SK-N-SH (cell line): Measurements from ENCODE around the gene USP15. TPM values are rescaled to one million over a fixed set of nuclear protein-coding genes. Genes with fewer than 3 reads are reported as not detected.

Experiments
- CTCF ChIA-PET: fragments of 300-600, 350-600 bp; formaldehyde crosslinking; extraction: SDS; loops from one replicate; lab custom pipeline; 2021; lab: Yijun Ruan, JAX
- POLR2A ChIA-PET: fragments of 350-600 bp; sonication (Branson Sonifier 250); formaldehyde crosslinking; extraction: SDS; loops from one replicate; lab custom pipeline; 2020; ENCODE audit warnings: antibody characterized with exemption, inconsistent platforms; lab: Yijun Ruan, JAX
- DNase-seq: peaks from one replicate; pipeline ENCODE4 v3.0.0; 2012
- H2AFZ ChIP-seq: fragments of 200-600 bp; sonication (generic); 2 replicates; pipeline ENCODE4 v1.8.1; 2016; ENCODE audit warnings: antibody characterized with exemption, mild to moderate bottlenecking, low read depth
- H3F3A ChIP-seq: fragments of 200-600 bp; sonication (generic); replicated peaks from 2 replicates; pipeline ENCODE3; 2016; ENCODE audit warnings: antibody characterized with exemption, mild to moderate bottlenecking; ENCODE audit not compliant: insufficient read depth
- H3K27ac ChIP-seq, 2 experiments: fragments of 200-500 bp in 1 of 2; fragments of 200-600 bp in 1 of 2; sonication (Bioruptor generic) in 1 of 2; sonication (generic), shearing (Covaris generic) in 1 of 2; 2 replicates each; pipeline versions ENCODE4 v1.5.1 to v1.6.1; 2014 to 2016; ENCODE audit warnings: low read depth in 2 of 2, inconsistent platforms in 1 of 2, low read length in 1 of 2, mild to moderate bottlenecking in 1 of 2, mixed read lengths in 1 of 2
- H3K27me3 ChIP-seq: fragments of 200-600 bp; sonication (generic), shearing (Covaris generic); 2 replicates; pipeline ENCODE4 v1.6.1; 2016; ENCODE audit warnings: mixed run types; ENCODE audit not compliant: insufficient read depth
- H3K36me3 ChIP-seq, 2 experiments: fragments of 200-500 bp in 1 of 2; fragments of 200-600 bp in 1 of 2; sonication (Bioruptor generic) in 1 of 2; sonication (generic) in 1 of 2; replicated peaks in 1 of 2; 2 replicates each; pipeline versions ENCODE3 to v1.5.1; 2014 to 2016; ENCODE audit warnings: low read length in 1 of 2, mild to moderate bottlenecking in 1 of 2; ENCODE audit not compliant: insufficient read depth in 2 of 2, control insufficient read depth in 1 of 2
- H3K4me1 ChIP-seq, 2 experiments: fragments of 200-500 bp in 1 of 2; fragments of 200-600 bp in 1 of 2; sonication (Bioruptor generic) in 1 of 2; sonication (generic), shearing (Covaris generic) in 1 of 2; 2 replicates each; pipeline versions ENCODE4 v1.5.1 to v1.6.1; 2014 to 2016; ENCODE audit warnings: low read depth in 1 of 2, low read length in 1 of 2, mixed run types in 1 of 2; ENCODE audit not compliant: insufficient read depth in 2 of 2, control insufficient read depth in 1 of 2
- H3K4me2 ChIP-seq: fragments of 200-600 bp; sonication (generic), shearing (Covaris generic); 2 replicates; pipeline ENCODE4 v1.6.1; 2017; ENCODE audit warnings: mixed run types
- H3K4me3 ChIP-seq, 2 experiments: fragments of 200-500 bp in 1 of 2; fragments of 200-600 bp in 1 of 2; sonication (Bioruptor generic) in 1 of 2; sonication (generic), shearing (Covaris generic) in 1 of 2; 2 replicates each; pipeline versions ENCODE4 v1.5.1 to v1.8.1; 2014 to 2016; ENCODE audit warnings: low read depth in 2 of 2, inconsistent platforms in 1 of 2, low read length in 1 of 2, mild to moderate bottlenecking in 1 of 2, mixed read lengths in 1 of 2, moderate library complexity in 1 of 2
- H3K79me2 ChIP-seq: fragments of 200-600 bp; sonication (generic); 2 replicates; pipeline ENCODE4 v1.8.1; 2017; ENCODE audit warnings: mild to moderate bottlenecking; ENCODE audit not compliant: insufficient read depth
- H3K9ac ChIP-seq: fragments of 200-600 bp; sonication (generic); 2 replicates; pipeline ENCODE4 v1.6.1; 2017; ENCODE audit warnings: mixed run types
- H3K9me2 ChIP-seq: fragments of 200-600 bp; sonication (generic); 2 replicates; pipeline ENCODE4 v1.6.1; 2017; ENCODE audit warnings: mixed run types
- H3K9me3 ChIP-seq: fragments of 200-600 bp; sonication (generic); 2 replicates; pipeline ENCODE4 v1.6.1; 2017; ENCODE audit warnings: mixed run types, mild to moderate bottlenecking, moderate library complexity
- H4K20me1 ChIP-seq: fragments of 200-600 bp; sonication (generic); 2 replicates; pipeline ENCODE4 v1.6.1; 2017; ENCODE audit warnings: mild to moderate bottlenecking, mixed run types; ENCODE audit not compliant: insufficient read depth
- CHD2 ChIP-seq: fragments of 150-350 bp; IDR thresholded peaks from 2 replicates; pipeline ENCODE4 v1.6.1; 2018; ENCODE audit warnings: low read length; ENCODE audit not compliant: partially characterized antibody
- FOXJ3 ChIP-seq: sonication (generic); formaldehyde crosslinking; IDR thresholded peaks from 2 replicates; pipeline ENCODE4 v1.5.1; 2020; ENCODE audit warnings: mild to moderate bottlenecking, missing genetic modification reagents
- FOXM1 ChIP-seq: IDR thresholded peaks from 2 replicates; pipeline ENCODE4 v1.4.0; 2012; ENCODE audit warnings: low read depth, mild to moderate bottlenecking
- JUND ChIP-seq: IDR thresholded peaks from 2 replicates; pipeline ENCODE4 v1.4.0; 2012
- MEF2A ChIP-seq: IDR thresholded peaks from 2 replicates; pipeline ENCODE4 v1.4.0; 2012; ENCODE audit warnings: low read depth, borderline replicate concordance
- NFIC ChIP-seq: IDR thresholded peaks from 2 replicates; pipeline ENCODE4 v1.4.0; 2012; ENCODE audit warnings: borderline replicate concordance
- NRF1 ChIP-seq: IDR thresholded peaks from 2 replicates; pipeline ENCODE4 v1.6.1; 2012; ENCODE audit warnings: low read depth, mild to moderate bottlenecking, low read length
- POLR2AphosphoS5 ChIP-seq: IDR thresholded peaks from 2 replicates; pipeline ENCODE4 v1.6.1; 2012; ENCODE audit warnings: low read depth, low read length
- RCOR1 ChIP-seq: fragments of 150-350 bp; IDR thresholded peaks from 2 replicates; pipeline ENCODE4 v1.6.1; 2017; ENCODE audit warnings: antibody characterized with exemption, low read length
- SIN3A ChIP-seq: IDR thresholded peaks from 2 replicates; pipeline ENCODE4 v1.6.1; 2012; ENCODE audit warnings: low read depth, mild to moderate bottlenecking, low read length, moderate library complexity, borderline replicate concordance
- SMC3 ChIP-seq: IDR thresholded peaks from 2 replicates; pipeline ENCODE4 v1.6.1; 2012; ENCODE audit warnings: low read depth, low read length, improper control_type of control experiment
- TAF1 ChIP-seq: IDR thresholded peaks from 2 replicates; pipeline ENCODE4 v1.6.1; 2012; ENCODE audit warnings: low read depth, mild to moderate bottlenecking, low read length, moderate library complexity, borderline replicate concordance
- YY1 ChIP-seq: IDR thresholded peaks from 2 replicates; pipeline ENCODE4 v1.4.0; 2012; ENCODE audit warnings: low read depth, mild to moderate bottlenecking
- WGBS: methylation state at CpG from one replicate; pipeline ENCODE4 v1.1.6; 2017; ENCODE audit warnings: low lambda C conversion rate; 5-methylcytosine and 5-hydroxymethylcytosine counted together
- polyA plus RNA-seq, 3 experiments: library from polyadenylated mRNA; depleted of rRNA; stranded (reverse); fragments of >200 nt; gene quantifications; 2 replicates each; pipeline ENCODE4 v1.2.3, GENCODE V29; 2012
- TF ChIP-seq, protein P1 (sequence below): fragments of 150-350 bp; IDR thresholded peaks from 2 replicates; pipeline ENCODE4 v1.6.1; 2017; ENCODE audit warnings: antibody characterized with exemption, low read length, low read depth, borderline replicate concordance
- TF ChIP-seq, protein P2 (sequence below): fragments of 150-350 bp; IDR thresholded peaks from 2 replicates; pipeline ENCODE4 v1.6.1; 2016; ENCODE audit warnings: mild to moderate bottlenecking, low read depth, low read length
- TF ChIP-seq, protein P3 (sequence below): fragments of 200-600 bp; sonication (generic); IDR thresholded peaks from 2 replicates; pipeline ENCODE4 v1.6.1; 2017; ENCODE audit warnings: antibody characterized with exemption, mild to moderate bottlenecking, moderate library complexity
- TF ChIP-seq, protein P4 (sequence below): IDR thresholded peaks from 2 replicates; pipeline ENCODE4 v1.6.1; 2012; ENCODE audit warnings: mild to moderate bottlenecking, low read depth, low read length, moderate library complexity

USP15 gene
- polyA plus RNA-seq, 1 of the 3 experiments (the other 2 are of a cell fraction): 13.2 TPM

DNA sequence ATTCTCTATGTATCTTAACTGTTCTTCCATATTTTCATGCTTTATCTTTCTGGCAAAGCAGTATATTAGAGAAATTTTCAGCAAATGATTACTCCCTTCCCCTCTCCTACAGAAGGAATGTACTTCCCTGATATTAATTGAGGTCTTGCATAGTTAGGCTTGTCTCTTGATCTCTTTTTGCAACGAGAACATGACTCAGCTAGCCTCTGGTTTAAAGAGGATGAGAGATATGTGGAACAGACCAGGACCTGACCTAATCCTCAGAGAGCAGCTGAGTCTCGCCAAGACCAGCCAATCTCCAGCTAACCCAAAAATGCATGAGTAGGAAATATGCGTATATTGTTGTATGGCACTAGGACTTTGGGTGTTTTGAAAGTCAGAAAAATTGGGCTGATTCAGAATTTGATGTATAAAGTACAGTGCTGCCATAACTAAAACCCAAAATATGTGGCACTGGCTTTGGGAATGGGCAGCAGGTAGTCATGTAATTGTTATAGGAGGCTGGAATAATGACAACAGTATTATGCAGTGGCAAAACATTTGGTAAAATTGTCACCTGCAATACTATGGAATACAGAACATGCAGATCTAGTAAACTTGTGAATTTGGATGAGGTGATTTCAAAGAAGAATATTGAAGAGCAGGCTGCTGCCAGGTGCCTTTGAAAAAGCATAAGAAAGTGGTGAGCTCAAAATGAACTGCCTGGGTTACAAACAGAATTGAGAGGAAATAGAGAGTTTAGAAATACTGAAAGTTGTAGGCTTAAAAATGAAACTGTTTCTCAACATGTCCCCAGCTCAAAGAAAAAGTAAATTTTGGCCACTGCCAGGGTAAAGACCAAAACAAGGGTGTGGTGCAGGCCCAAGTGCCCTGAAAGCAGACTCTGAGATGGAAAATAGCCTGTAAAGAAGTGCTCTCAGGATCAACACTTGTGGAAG lies 9.3 kb upstream of the USP15 start:
- Histone ChIP-seq H3K4me2 (no peak overlapping the region), H3K27ac (no peak overlapping the region), H3K36me3 (no peaks in the 10 kb centered on the region), H3K79me2 (no peaks in the 10 kb centered on the region), H3K27me3 (no peaks in the 10 kb centered on the region), H3K4me3 (no peak overlapping the region), H2AFZ (no peak overlapping the region), H4K20me1 (no peaks in the 10 kb centered on the region), H3K9me3 (0 out of 2 replicates have a peak, but pooled peaks cover 3% of the 10 kb centered on the region), H3F3A (no peaks in the 10 kb centered on the region), H3K9me2 (no peaks in the 10 kb centered on the region), H3K4me1 (no peaks in the 10 kb centered on the region), H3K9ac (no peak overlapping the region)
- ChIA-PET POLR2A (no interaction called here), CTCF (interaction anchor here (0.9 to 1.1 kb wide), 2 partner anchors 41 to 57 kb away, joined by 3 to 4 read pairs; no protein-coding TSS in a partner anchor)
- TF ChIP-seq YY1 (no peak), NRF1 (no peak), CHD2 (no peak), FOXJ3 (CRISPR knock-in tag) (no peak), POLR2AphosphoS5 (no peak), NFIC (no peak), SIN3A (no peak), SMC3 (no peak), RCOR1 (no peak), JUND (no peak), MEF2A (no peak), TAF1 (no peak), FOXM1 (no peak)
- TF ChIP-seq, protein P1, sequence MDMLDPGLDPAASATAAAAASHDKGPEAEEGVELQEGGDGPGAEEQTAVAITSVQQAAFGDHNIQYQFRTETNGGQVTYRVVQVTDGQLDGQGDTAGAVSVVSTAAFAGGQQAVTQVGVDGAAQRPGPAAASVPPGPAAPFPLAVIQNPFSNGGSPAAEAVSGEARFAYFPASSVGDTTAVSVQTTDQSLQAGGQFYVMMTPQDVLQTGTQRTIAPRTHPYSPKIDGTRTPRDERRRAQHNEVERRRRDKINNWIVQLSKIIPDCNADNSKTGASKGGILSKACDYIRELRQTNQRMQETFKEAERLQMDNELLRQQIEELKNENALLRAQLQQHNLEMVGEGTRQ: no peak
- TF ChIP-seq, protein P2, sequence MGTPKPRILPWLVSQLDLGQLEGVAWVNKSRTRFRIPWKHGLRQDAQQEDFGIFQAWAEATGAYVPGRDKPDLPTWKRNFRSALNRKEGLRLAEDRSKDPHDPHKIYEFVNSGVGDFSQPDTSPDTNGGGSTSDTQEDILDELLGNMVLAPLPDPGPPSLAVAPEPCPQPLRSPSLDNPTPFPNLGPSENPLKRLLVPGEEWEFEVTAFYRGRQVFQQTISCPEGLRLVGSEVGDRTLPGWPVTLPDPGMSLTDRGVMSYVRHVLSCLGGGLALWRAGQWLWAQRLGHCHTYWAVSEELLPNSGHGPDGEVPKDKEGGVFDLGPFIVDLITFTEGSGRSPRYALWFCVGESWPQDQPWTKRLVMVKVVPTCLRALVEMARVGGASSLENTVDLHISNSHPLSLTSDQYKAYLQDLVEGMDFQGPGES: no peak
- TF ChIP-seq, protein P3, sequence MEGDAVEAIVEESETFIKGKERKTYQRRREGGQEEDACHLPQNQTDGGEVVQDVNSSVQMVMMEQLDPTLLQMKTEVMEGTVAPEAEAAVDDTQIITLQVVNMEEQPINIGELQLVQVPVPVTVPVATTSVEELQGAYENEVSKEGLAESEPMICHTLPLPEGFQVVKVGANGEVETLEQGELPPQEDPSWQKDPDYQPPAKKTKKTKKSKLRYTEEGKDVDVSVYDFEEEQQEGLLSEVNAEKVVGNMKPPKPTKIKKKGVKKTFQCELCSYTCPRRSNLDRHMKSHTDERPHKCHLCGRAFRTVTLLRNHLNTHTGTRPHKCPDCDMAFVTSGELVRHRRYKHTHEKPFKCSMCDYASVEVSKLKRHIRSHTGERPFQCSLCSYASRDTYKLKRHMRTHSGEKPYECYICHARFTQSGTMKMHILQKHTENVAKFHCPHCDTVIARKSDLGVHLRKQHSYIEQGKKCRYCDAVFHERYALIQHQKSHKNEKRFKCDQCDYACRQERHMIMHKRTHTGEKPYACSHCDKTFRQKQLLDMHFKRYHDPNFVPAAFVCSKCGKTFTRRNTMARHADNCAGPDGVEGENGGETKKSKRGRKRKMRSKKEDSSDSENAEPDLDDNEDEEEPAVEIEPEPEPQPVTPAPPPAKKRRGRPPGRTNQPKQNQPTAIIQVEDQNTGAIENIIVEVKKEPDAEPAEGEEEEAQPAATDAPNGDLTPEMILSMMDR: no peak
- TF ChIP-seq, protein P4, sequence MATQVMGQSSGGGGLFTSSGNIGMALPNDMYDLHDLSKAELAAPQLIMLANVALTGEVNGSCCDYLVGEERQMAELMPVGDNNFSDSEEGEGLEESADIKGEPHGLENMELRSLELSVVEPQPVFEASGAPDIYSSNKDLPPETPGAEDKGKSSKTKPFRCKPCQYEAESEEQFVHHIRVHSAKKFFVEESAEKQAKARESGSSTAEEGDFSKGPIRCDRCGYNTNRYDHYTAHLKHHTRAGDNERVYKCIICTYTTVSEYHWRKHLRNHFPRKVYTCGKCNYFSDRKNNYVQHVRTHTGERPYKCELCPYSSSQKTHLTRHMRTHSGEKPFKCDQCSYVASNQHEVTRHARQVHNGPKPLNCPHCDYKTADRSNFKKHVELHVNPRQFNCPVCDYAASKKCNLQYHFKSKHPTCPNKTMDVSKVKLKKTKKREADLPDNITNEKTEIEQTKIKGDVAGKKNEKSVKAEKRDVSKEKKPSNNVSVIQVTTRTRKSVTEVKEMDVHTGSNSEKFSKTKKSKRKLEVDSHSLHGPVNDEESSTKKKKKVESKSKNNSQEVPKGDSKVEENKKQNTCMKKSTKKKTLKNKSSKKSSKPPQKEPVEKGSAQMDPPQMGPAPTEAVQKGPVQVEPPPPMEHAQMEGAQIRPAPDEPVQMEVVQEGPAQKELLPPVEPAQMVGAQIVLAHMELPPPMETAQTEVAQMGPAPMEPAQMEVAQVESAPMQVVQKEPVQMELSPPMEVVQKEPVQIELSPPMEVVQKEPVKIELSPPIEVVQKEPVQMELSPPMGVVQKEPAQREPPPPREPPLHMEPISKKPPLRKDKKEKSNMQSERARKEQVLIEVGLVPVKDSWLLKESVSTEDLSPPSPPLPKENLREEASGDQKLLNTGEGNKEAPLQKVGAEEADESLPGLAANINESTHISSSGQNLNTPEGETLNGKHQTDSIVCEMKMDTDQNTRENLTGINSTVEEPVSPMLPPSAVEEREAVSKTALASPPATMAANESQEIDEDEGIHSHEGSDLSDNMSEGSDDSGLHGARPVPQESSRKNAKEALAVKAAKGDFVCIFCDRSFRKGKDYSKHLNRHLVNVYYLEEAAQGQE: no peak
- DNase-seq: no peak
- WGBS: 63% methylated on average over 3 of the region's 3 CpGs
